Stimulated activated CD4-positive, alpha-beta T cell treated with anti-CD3 and anti-CD28 coated beads, Interleukin-12 subunit alpha, Interleukin-12 subunit beta, amount 100 ng/mL, for 24 hours (primary cell): ENCODE measurements around the gene SP100.
"Not testable (repeated sequence)": the region's sequence is repeated elsewhere in the genome, so short reads cannot be mapped to it uniquely, and the experiment has no call there.

Experiments used
- DNase-seq, 2 experiments: peaks; one replicate each; pipeline ENCODE4 v3.0.0-alpha.2; 2020; ENCODE audit warnings: low read depth in 2 of 2

The SP100 gene

GRCh38 chr2:230457793-230458192 is 41.8 kb downstream of the SP100 start:
- DNase-seq, result no peak

- no peak for DNase-seq
These were observed 43.2 kb downstream of the SP100 start for GRCh38 chr2:230459216-230459615.

- DNase-seq, result no peak
These were observed 55.1 kb downstream of the SP100 start for GRCh38 chr2:230471074-230471473.

- DNase-seq, result peak in 1 of 2 experiments; percentile 34
These were observed 56.6 kb downstream of the SP100 start for GRCh38 chr2:230472621-230473018.

- DNase-seq, result no peak
These were observed 57.4 kb downstream of the SP100 start for GRCh38 chr2:230473378-230473777.

GRCh38 chr2:230475143-230475542 is 59.1 kb downstream of the SP100 start:
- DNase-seq, result no peak

- no peak for DNase-seq
These were observed 69.9 kb downstream of the SP100 start for GRCh38 chr2:230485801-230486341.

GRCh38 chr2:230491219-230491618 is 75.2 kb downstream of the SP100 start:
- not testable (repeated sequence) for DNase-seq

- DNase-seq, result no peak
These were observed 76.1 kb downstream of the SP100 start for GRCh38 chr2:230492107-230492506.

- no peak for DNase-seq
These were observed 79.0 kb downstream of the SP100 start for GRCh38 chr2:230494980-230495379.

- no peak for DNase-seq
These were observed 80.9 kb downstream of the SP100 start for GRCh38 chr2:230496891-230497290.

GRCh38 chr2:230498506-230499107 is 82.6 kb downstream of the SP100 start:
- DNase-seq, result no peak

GRCh38 chr2:230502593-230502992 is 86.6 kb downstream of the SP100 start:
- no peak for DNase-seq

GRCh38 chr2:230503798-230504197 is 87.8 kb downstream of the SP100 start:
- no peak for DNase-seq

GRCh38 chr2:230505162-230505561 is 89.2 kb downstream of the SP100 start:
- DNase-seq, result no peak

- DNase-seq, result no peak
These were observed 97.2 kb downstream of the SP100 start for GRCh38 chr2:230512955-230513748.

GRCh38 chr2:230520061-230520874 is 104.3 kb downstream of the SP100 start:
- no peak for DNase-seq

- DNase-seq, result no peak
These were observed 104.8 kb downstream of the SP100 start for GRCh38 chr2:230520875-230521155.

GRCh38 chr2:230521386-230521785 is 105.4 kb downstream of the SP100 start:
- DNase-seq, result no peak

GRCh38 chr2:230525682-230526081 is 109.7 kb downstream of the SP100 start:
- DNase-seq, result no peak

GRCh38 chr2:230537531-230537976 is 121.6 kb downstream of the SP100 start:
- DNase-seq, result no peak

GRCh38 chr2:230540332-230540731 is 124.3 kb downstream of the SP100 start:
- DNase-seq, result no peak
